Measurements from ENCODE around the gene CCDC188. TPM values are rescaled to one million over a fixed set of nuclear protein-coding genes. Genes with fewer than 3 reads are reported as not detected.
A peak's percentile ranks its signal among the peaks of the same experiment; 100 is the strongest.

Gene CCDC188
- total RNA-seq, 1 donor from 2014 or later = not detected

GRCh38 chr22:20156611-20157429 is 6.0 kb upstream of the CCDC188 start:
- FAIRE-seq (no peak), DNase-seq (ENCODE audit: low read depth) (peak; percentile 42)
- H3K36me3 ChIP-seq (ENCODE audit: insufficient read depth, low read length) = no peaks in the 10 kb centered on the region
- no peaks in the 10 kb centered on the region for H3K36me3 Mint-ChIP-seq (ENCODE audit: low read depth, unreplicated experiment)
- H3K27ac Mint-ChIP-seq (ENCODE audit: unreplicated experiment) = no peak overlapping the region
- no peak overlapping the region for H3K4me3 Mint-ChIP-seq (ENCODE audit: unreplicated experiment)
- H3K4me1 Mint-ChIP-seq (ENCODE audit: low read depth, unreplicated experiment) = no peaks in the 10 kb centered on the region
- H3K9ac ChIP-seq (ENCODE audit: low read length) = no peak overlapping the region
- no peaks in the 10 kb centered on the region for H3K79me2 ChIP-seq (ENCODE audit: insufficient read depth, low read length)
- TF ChIP-seq EZH2 (IDR thresholded peaks at IDR 0.05; ENCODE audit: insufficient read depth, low read length) (no peak), CTCF (IDR thresholded peaks at IDR 0.05; ENCODE audit: insufficient read depth, low read depth, low read length) (peak; percentile 77)
- H3K27ac ChIP-seq (ENCODE audit: low read depth, low read length) = no peak overlapping the region
- H3K27me3 Mint-ChIP-seq (ENCODE audit: low read depth, unreplicated experiment) = peaks cover 13% of the 10 kb centered on the region
- no peak overlapping the region for H2AFZ ChIP-seq (ENCODE audit: low read depth, low read length)
- no peaks in the 10 kb centered on the region for H3K4me1 ChIP-seq (ENCODE audit: insufficient read depth, low read length)
- no peaks in the 10 kb centered on the region for H4K20me1 ChIP-seq (ENCODE audit: insufficient read depth, low read length)
- H3K4me2 ChIP-seq (ENCODE audit: low read length) = no peak overlapping the region
- H3K4me3 ChIP-seq (ENCODE audit: insufficient read depth, low read depth, low read length) = no peak overlapping the region
- H3K9me3 ChIP-seq (ENCODE audit: insufficient read depth, low read depth, low read length) = no peaks in the 10 kb centered on the region
- H3K9me3 Mint-ChIP-seq (ENCODE audit: unreplicated experiment) = no peaks in the 10 kb centered on the region
- H3K27me3 ChIP-seq (ENCODE audit: insufficient read depth, low read length) = peaks cover 6% of the 10 kb centered on the region

GRCh38 chr22:20156042-20156389 is 5.2 kb upstream of the CCDC188 start:
- Mint-ChIP-seq H3K27ac (ENCODE audit: unreplicated experiment) (no peak overlapping the region), H3K4me1 (ENCODE audit: low read depth, unreplicated experiment) (no peaks in the 10 kb centered on the region), H3K36me3 (ENCODE audit: low read depth, unreplicated experiment) (no peaks in the 10 kb centered on the region), H3K27me3 (ENCODE audit: low read depth, unreplicated experiment) (peaks cover 13% of the 10 kb centered on the region), H3K4me3 (ENCODE audit: unreplicated experiment) (no peak overlapping the region), H3K9me3 (ENCODE audit: unreplicated experiment) (no peaks in the 10 kb centered on the region)
- no peak overlapping the region for H3K4me2 ChIP-seq (ENCODE audit: low read length)
- no peaks in the 10 kb centered on the region for H3K79me2 ChIP-seq (ENCODE audit: insufficient read depth, low read length)
- no peak for TF ChIP-seq EZH2 (IDR thresholded peaks at IDR 0.05; ENCODE audit: insufficient read depth, low read length)
- TF ChIP-seq CTCF (IDR thresholded peaks at IDR 0.05; ENCODE audit: insufficient read depth, low read depth, low read length) = no peak
- H3K4me3 ChIP-seq (ENCODE audit: insufficient read depth, low read depth, low read length) = no peak overlapping the region
- H3K9ac ChIP-seq (ENCODE audit: low read length) = no peak overlapping the region
- no peaks in the 10 kb centered on the region for H4K20me1 ChIP-seq (ENCODE audit: insufficient read depth, low read length)
- H2AFZ ChIP-seq (ENCODE audit: low read depth, low read length) = no peak overlapping the region
- H3K36me3 ChIP-seq (ENCODE audit: insufficient read depth, low read length) = no peaks in the 10 kb centered on the region
- H3K9me3 ChIP-seq (ENCODE audit: insufficient read depth, low read depth, low read length) = no peaks in the 10 kb centered on the region
- FAIRE-seq (no peak), DNase-seq (ENCODE audit: low read depth) (no peak)
- H3K4me1 ChIP-seq (ENCODE audit: insufficient read depth, low read length) = no peaks in the 10 kb centered on the region
- no peak overlapping the region for H3K27ac ChIP-seq (ENCODE audit: low read depth, low read length)
- H3K27me3 ChIP-seq (ENCODE audit: insufficient read depth, low read length) = peaks cover 4% of the 10 kb centered on the region
